GM19372 (cell line): ENCODE results near the gene GNAI2.
"Not testable (repeated sequence)": the region's sequence is repeated elsewhere in the genome, so short reads cannot be mapped to it uniquely, and the experiment has no call there.

Experiments used
- ATAC-seq: cut with Tn5 transposase; IDR thresholded peaks from one replicate; pipeline ENCODE4 v1.9.1; 2021; ENCODE audit warnings: mild to moderate bottlenecking, low read depth, moderate library complexity; ENCODE audit not compliant: unreplicated experiment

GNAI2 gene

GRCh38 chr3:50221411-50222168 is 14.4 kb upstream of the GNAI2 start:
- ATAC-seq = no peak

DNA sequence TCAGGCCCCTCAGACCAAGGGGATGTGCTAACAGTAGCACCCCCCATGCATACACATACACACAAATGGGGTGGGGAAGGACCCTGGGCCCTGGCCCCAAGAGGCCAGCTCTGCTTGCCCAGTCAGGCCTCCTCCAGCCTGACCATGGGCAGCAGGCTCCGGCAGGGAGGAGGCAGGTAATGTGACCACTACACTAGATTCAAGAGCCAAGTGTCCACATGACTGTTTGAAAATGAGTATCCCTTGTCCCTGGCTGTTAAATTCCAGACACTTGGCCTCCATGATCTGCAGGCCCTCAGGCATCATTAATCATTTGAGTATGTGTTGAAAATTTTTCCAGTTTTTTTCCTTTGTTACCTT is 13.9 kb upstream of the GNAI2 start:
- ATAC-seq = no peak

- ATAC-seq = no peak
Observed at GRCh38 chr3:50224639-50225038, 11.4 kb upstream of the GNAI2 start.

- ATAC-seq = peak; percentile 1
Observed at GRCh38 chr3:50226888-50227389, 9.1 kb upstream of the GNAI2 start.

GRCh38 chr3:50227390-50228183 is 8.4 kb upstream of the GNAI2 start:
- peak; percentile 87 for ATAC-seq

DNA sequence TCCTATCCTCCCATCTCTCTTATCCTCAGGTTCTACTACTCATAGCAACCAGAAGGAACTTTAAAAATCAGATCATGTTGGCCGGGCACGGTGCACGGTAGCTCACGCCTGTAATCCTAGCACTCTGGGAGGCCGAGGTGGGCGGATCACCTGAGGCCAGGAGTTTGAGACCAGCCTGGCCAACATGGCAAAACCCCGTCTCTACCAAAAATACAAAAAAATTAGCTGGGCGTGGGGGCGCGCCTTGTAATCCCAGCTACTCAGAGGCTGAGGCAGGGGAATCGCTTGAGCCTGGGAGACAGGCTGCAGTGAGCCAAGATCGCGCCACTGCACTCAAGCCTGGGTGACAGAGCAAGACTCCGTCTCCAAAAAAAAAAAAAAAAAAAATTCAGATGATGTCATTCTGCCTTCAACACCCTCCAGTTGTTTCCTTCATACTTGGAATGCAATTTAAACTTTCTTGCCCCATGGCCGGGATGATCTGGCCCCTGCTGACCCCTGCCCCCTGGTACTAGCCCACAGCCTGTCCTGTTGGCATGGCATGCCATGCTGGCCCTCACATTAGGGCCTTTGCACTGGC is 7.7 kb upstream of the GNAI2 start:
- ATAC-seq = not testable (repeated sequence)

GRCh38 chr3:50229490-50229889 is 6.5 kb upstream of the GNAI2 start:
- ATAC-seq = no peak

GRCh38 chr3:50230104-50230793 is 5.8 kb upstream of the GNAI2 start:
- no peak for ATAC-seq

GRCh38 chr3:50230794-50231125 is 5.2 kb upstream of the GNAI2 start:
- no peak for ATAC-seq

DNA sequence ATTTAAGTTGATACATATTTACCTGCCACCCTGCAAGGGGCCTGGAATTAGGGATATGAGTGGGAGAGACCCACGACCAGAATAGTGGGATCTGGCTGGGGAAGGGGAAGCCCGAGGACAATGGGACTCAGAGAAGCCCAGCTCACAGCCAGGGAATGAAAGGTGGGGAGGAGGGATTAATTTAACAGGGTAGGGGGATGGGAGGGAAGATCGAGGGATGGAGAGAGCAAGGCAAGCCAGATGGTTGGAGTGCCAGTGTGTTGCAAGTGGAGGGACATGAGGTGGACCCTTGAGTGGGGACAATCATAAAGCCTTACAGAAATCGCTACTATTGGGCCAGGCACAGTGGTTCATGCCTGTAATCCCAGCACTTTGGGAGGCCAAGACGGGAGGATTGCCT is 4.4 kb upstream of the GNAI2 start:
- ATAC-seq = no peak

DNA sequence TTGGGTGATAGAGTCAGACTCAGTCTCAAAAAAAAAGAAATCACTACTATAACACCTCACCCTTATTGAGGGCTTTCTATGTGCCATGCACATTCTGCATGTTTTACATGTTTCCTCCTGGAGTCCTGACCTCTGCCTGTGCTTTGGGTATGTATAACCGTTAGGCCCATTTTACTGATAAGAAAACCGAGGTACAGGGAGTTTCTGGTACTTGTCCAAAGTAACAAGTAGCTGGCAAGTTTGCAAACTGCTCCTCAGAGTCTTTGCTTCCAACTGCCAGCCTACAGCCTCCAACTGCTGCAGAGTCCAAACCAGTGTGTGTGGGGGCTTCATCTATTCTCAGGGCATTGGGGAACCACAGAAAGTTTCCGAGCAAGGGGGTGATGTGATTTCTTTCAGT is 3.7 kb upstream of the GNAI2 start:
- ATAC-seq = no peak

DNA sequence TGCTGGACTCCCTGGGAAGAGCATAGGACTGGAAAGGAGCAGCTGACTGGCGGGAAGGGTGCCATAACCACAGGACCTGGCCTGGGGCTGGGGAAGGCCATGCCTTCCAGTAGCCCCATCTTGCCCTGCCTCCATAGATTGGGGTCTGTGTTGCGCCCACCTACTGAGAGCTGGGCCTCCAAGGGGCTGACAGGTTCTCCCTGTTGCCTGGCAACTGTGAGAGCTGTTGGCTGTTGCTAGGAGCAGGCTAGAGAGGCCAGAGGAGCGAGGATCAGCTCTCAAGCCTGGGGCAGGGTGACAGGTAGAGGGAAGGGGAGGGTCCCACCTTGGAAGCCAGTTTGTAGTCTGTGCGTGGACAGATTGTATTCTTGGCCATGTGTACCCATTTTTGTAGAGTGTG is 2.8 kb upstream of the GNAI2 start:
- no peak for ATAC-seq

- no peak for ATAC-seq
Observed at GRCh38 chr3:50236484-50237132, 604 bp downstream of the GNAI2 start.

DNA sequence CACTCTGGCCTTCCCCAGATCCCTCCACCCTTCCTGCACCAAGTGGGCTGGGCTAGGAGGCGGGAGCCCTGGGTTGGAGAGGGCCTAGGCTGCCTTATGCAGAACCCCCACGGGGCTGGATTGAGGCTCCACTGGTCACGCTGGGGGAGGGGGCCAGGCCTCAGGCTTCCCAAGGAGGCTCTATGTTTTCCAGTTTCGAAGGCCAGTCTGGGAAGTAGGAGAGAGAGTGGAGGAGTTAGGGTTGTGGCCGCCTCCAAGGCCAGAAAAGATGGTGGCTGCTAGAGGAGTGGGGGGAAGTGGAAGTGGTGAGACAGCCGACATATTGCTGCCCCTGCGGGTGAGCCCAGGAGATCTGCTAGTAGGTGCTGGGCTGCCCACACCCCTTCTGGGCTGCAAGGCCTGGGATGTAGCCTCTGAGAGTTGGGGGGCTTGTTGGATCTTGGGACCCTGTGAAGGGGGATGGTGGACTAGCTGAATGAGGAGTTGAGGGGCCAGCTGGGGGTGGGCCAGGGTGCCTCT is 1.2 kb downstream of the GNAI2 start:
- no peak for ATAC-seq

GRCh38 chr3:50237754-50238548 is 1.9 kb downstream of the GNAI2 start:
- peak; percentile 24 for ATAC-seq

DNA sequence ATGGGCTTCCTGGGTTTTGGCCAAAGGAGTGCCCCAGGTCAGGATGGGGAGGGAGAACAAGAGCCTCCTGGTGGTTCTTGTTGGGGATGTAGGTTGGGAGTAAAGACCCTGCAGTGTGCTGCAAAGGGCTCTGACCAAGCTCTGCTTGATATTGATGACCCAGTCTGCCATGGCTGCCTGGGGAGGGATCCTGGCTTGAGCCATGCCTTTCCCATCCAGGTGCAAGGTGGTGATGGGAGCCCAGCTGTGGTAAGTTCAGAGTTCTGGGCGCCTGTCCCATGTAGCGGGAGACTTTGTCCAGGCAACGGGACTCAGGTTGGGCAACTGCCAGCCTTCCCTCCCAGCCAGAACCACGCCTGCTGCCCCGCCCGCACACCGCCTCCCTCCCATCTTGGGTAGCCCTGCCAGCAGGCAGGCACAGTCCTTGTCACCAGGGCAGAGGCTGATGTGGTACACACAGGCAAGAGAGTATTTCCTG is 2.6 kb downstream of the GNAI2 start:
- no peak for ATAC-seq

- no peak for ATAC-seq
Observed at GRCh38 chr3:50239649-50240048, 3.6 kb downstream of the GNAI2 start.

DNA sequence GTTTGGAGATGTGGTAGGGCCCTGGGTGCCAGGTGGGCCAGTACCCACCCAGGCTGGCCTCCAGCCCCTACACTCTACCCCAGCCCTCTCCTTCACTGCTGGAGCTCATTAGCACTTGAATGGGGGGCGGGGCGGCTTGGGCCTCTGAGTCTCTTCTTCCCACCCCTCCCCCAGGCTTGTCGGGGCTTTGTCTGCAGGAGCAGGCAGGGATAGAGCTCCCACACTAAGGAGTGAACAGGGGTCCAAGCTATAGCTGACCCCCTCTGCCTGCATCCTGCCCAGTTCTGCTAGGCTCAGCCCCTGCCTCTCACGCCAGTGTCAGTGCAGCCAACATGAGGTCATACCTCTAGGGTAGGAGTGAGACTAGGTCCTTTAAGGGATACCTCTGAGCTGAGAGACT is 5.2 kb downstream of the GNAI2 start:
- no peak for ATAC-seq

DNA sequence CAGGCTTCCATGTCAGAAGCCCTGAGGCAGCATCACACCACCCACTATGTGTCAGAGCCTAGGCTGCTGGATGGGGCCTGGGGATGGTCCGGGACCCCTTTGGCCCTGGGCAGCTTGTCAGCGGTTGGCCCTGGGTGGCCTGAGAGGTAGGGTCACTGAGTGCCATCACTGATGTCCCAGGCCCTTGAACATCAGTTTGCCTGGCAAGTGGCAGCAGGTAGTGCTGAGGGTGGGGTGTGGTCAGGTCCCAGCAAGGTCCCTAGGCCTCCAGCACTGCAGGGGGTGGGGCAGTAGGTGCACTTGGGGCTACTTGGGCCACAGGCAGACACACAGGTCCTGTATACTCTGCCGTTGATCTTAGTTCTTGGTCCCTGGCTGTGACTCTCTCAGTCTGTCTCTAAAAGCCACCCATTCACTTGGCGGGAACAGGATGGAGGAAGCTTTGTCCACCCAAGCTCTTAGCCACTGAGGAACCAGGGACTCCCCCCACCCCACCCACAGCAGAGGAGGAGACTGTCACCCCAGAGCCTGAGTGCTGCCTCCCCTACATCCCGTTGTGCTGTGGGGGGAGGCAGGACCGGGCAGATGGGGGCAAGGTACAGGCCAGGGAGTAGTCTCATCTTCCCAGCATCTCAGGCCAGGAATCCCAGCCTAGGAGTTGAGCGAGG is 5.8 kb downstream of the GNAI2 start:
- ATAC-seq = no peak
